GM23338 (cell line): ENCODE measurements around the gene LHX1. TPM values are rescaled to one million over a fixed set of nuclear protein-coding genes. Genes with fewer than 3 reads are reported as not detected.

Source experiments
- ATAC-seq: fragments of 200-7000 bp; cut with Tn5 transposase; 3 replicates; pipeline ENCODE4 v1.9.1; 2020
- DNase-seq: peaks from one replicate; pipeline ENCODE4 v3.0.0-alpha.2; 2015; ENCODE audit warnings: low spot score
- H2AFZ ChIP-seq: fragments of 200-600 bp; sonication (generic); 2 replicates; pipeline ENCODE4 v1.8.0; 2016; ENCODE audit warnings: antibody characterized with exemption, mild to moderate bottlenecking, moderate library complexity
- H3F3A ChIP-seq: fragments of 200-600 bp; sonication (generic); replicated peaks from 2 replicates; pipeline ENCODE4 v1.8.0; 2017; ENCODE audit warnings: antibody characterized with exemption, mixed run types, low read depth
- H3K27ac ChIP-seq: fragments of 200-600 bp; sonication (generic); 2 replicates; pipeline ENCODE4 v1.6.1; 2016; ENCODE audit warnings: low read depth
- H3K27me3 ChIP-seq: fragments of 200-600 bp; sonication (generic); 2 replicates; pipeline ENCODE4 v1.8.0; 2016; ENCODE audit warnings: mild to moderate bottlenecking, mixed run types, moderate library complexity; ENCODE audit not compliant: insufficient read depth
- H3K36me3 ChIP-seq: fragments of 200-600 bp; sonication (generic); 2 replicates; pipeline ENCODE4 v1.8.0; 2016; ENCODE audit warnings: mild to moderate bottlenecking; ENCODE audit not compliant: insufficient read depth
- H3K4me1 ChIP-seq: fragments of 200-600 bp; sonication (generic); 2 replicates; pipeline ENCODE4 v1.8.0; 2016; ENCODE audit warnings: mild to moderate bottlenecking, moderate library complexity; ENCODE audit not compliant: insufficient read depth
- H3K4me2 ChIP-seq: fragments of 200-600 bp; sonication (generic); 2 replicates; pipeline ENCODE4 v1.7.1; 2017; ENCODE audit warnings: mixed run types
- H3K4me3 ChIP-seq: fragments of 200-600 bp; sonication (generic); 2 replicates; pipeline ENCODE4 v1.6.1; 2016; ENCODE audit warnings: mixed run types
- H3K79me2 ChIP-seq: fragments of 200-600 bp; sonication (generic); replicated peaks from 2 replicates; pipeline ENCODE4 v1.8.0; 2017; ENCODE audit warnings: mild to moderate bottlenecking; ENCODE audit not compliant: insufficient read depth
- H3K9me2 ChIP-seq: fragments of 200-600 bp; sonication (generic); 2 replicates; pipeline ENCODE4 v1.8.0; 2017; ENCODE audit not compliant: insufficient read depth
- H4K20me1 ChIP-seq: fragments of 200-600 bp; sonication (generic); replicated peaks from 2 replicates; pipeline ENCODE4 v1.8.0; 2017; ENCODE audit warnings: mild to moderate bottlenecking; ENCODE audit not compliant: insufficient read depth
- H3K27ac Mint-ChIP-seq: 2 replicates; pipeline ENCODE4 v1.8.0; 2020; ENCODE audit warnings: inconsistent platforms, mild to moderate bottlenecking, moderate library complexity, mixed read lengths
- H3K27me3 Mint-ChIP-seq: 3 replicates; pipeline ENCODE4 v1.8.0; 2022; ENCODE audit warnings: low read depth, mild to moderate bottlenecking, moderate library complexity, mixed read lengths, inconsistent platforms; ENCODE audit not compliant: insufficient read depth, poor library complexity
- H3K36me3 Mint-ChIP-seq: 3 replicates; pipeline ENCODE4 v1.8.0; 2021; ENCODE audit warnings: low read depth, mild to moderate bottlenecking, inconsistent platforms, moderate library complexity, mixed read lengths
- H3K4me1 Mint-ChIP-seq: 3 replicates; pipeline ENCODE4 v1.8.0; 2020; ENCODE audit warnings: mild to moderate bottlenecking, inconsistent platforms, mixed read lengths
- H3K4me3 Mint-ChIP-seq: 3 replicates; pipeline ENCODE4 v1.8.0; 2021; ENCODE audit warnings: moderate library complexity, mild to moderate bottlenecking, inconsistent platforms, mixed read lengths
- H3K9me3 Mint-ChIP-seq: 3 replicates; pipeline ENCODE4 v1.8.0; 2020; ENCODE audit warnings: moderate library complexity, mild to moderate bottlenecking, inconsistent platforms, mixed read lengths
- CREB1 ChIP-seq: fragments of 250-450 bp; sonication (Bioruptor Pico); IDR thresholded peaks from 2 replicates; pipeline ENCODE4 v1.5.0; 2020; ENCODE audit warnings: low read depth, mild to moderate bottlenecking, moderate library complexity
- ETS1 ChIP-seq: IDR thresholded peaks from 2 replicates; pipeline ENCODE4 v1.6.1; 2016; ENCODE audit warnings: antibody characterized with exemption
- EZH2 ChIP-seq: fragments of 200-600 bp; sonication (generic); IDR thresholded peaks from one replicate; pipeline ENCODE4 v1.8.0; 2017; ENCODE audit warnings: antibody characterized with exemption, mild to moderate bottlenecking, low read depth; ENCODE audit not compliant: unreplicated experiment
- EZH2phosphoT487 ChIP-seq: fragments of 200-600 bp; sonication (generic); IDR thresholded peaks from one replicate; pipeline ENCODE4 v1.8.1; 2018; ENCODE audit warnings: antibody characterized with exemption; ENCODE audit not compliant: unreplicated experiment
- JUNB ChIP-seq: IDR thresholded peaks from one replicate; pipeline ENCODE4 v1.6.1; 2016; ENCODE audit warnings: antibody characterized with exemption; ENCODE audit not compliant: unreplicated experiment
- NANOG ChIP-seq: IDR thresholded peaks from 2 replicates; pipeline ENCODE4 v1.6.1; 2016; ENCODE audit warnings: antibody characterized with exemption, borderline replicate concordance
- POLR2AphosphoS5 ChIP-seq: IDR thresholded peaks from 2 replicates; pipeline ENCODE4 v1.6.1; 2016; ENCODE audit warnings: antibody characterized with exemption, low read depth
- STAT1 ChIP-seq: IDR thresholded peaks from one replicate; pipeline ENCODE4 v1.6.1; 2016; ENCODE audit warnings: antibody characterized with exemption; ENCODE audit not compliant: unreplicated experiment
- ZNF114 ChIP-seq: fragments of 250-450 bp; sonication (Bioruptor Pico); IDR thresholded peaks from 2 replicates; pipeline ENCODE4 v1.5.0; 2020; ENCODE audit warnings: mild to moderate bottlenecking, moderate library complexity
- ZNF331 ChIP-seq: fragments of 250-450 bp; sonication (Bioruptor Pico); IDR thresholded peaks from 2 replicates; pipeline ENCODE4 v1.5.0; 2020; ENCODE audit warnings: low read depth, mild to moderate bottlenecking, moderate library complexity
- ZNF462 ChIP-seq: fragments of 250-450 bp; sonication (Bioruptor Pico); IDR thresholded peaks from 2 replicates; pipeline ENCODE4 v1.5.0; 2020; ENCODE audit warnings: mild to moderate bottlenecking, moderate library complexity
- polyA plus RNA-seq: library from polyadenylated mRNA; unstranded; fragments of >200 nt; fragmentation: Nextera tagmentation; extraction: Ambion mirVana; gene quantifications from 2 replicates; pipeline ENCODE4 v1.2.1, GENCODE V29; 2016
- total RNA-seq: library from RNA; depleted of rRNA; stranded (reverse); fragments of >200 nt; shearing (Covaris generic); gene quantifications from 2 replicates; pipeline ENCODE4 v1.2.3, GENCODE V29; 2014
- TF ChIP-seq, protein P1 (sequence below): IDR thresholded peaks from one replicate; pipeline ENCODE4 v1.6.1; 2018; ENCODE audit warnings: antibody characterized with exemption; ENCODE audit not compliant: unreplicated experiment
- TF ChIP-seq, protein P2 (sequence below), 2 experiments: fragments of 200-600 bp in 1 of 2; sonication (generic) in 1 of 2; conservative IDR thresholded peaks; 2 replicates each; pipeline versions ENCODE4 v1.5.1 to v1.6.1; 2016 to 2017; ENCODE audit warnings: antibody characterized with exemption in 2 of 2, low read depth in 2 of 2, mild to moderate bottlenecking in 2 of 2, moderate library complexity in 1 of 2

LHX1 gene
- total and polyA plus RNA-seq, 2 experiments from 2014 or later: 0.52 to 0.74 TPM

DNA sequence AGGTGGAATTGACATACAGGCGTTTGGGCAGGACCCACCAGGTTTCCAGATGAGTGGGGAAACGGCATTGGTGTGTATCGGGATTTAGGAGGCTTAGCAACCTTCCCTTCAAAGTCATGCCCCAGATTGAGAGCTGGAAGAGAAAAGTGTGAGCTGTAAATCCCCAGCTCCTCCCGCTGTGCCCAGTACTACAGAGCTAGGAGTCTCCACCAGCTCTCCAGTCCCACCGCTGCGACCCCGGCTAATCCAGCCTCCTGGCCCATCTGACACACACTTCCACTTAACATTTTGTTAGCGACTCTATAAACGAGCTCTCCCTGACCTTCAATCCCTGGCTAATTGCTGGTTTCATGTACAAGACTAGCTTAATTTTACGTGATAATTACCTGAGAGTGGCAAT lies 29.9 kb upstream of the LHX1 start:
- H3K9me3 Mint-ChIP-seq: no peaks in the 10 kb centered on the region
- H3K27me3 Mint-ChIP-seq: peaks cover 8% of the 10 kb centered on the region
- H3K4me1 Mint-ChIP-seq: no peaks in the 10 kb centered on the region; the same call in 2 of the 3 replicates

More for the DNA sequence above, 29.9 kb upstream of the LHX1 start:
- H3K79me2 ChIP-seq: no peaks in the 10 kb centered on the region
- Mint-ChIP-seq H3K27ac (no peak overlapping the region), H3K36me3 (no peaks in the 10 kb centered on the region), H3K4me3 (no peak overlapping the region)
- TF ChIP-seq ZNF114 (CRISPR knock-in tag): no peak
- TF ChIP-seq ZNF462 (CRISPR knock-in tag): no peak
- TF ChIP-seq, protein P1, sequence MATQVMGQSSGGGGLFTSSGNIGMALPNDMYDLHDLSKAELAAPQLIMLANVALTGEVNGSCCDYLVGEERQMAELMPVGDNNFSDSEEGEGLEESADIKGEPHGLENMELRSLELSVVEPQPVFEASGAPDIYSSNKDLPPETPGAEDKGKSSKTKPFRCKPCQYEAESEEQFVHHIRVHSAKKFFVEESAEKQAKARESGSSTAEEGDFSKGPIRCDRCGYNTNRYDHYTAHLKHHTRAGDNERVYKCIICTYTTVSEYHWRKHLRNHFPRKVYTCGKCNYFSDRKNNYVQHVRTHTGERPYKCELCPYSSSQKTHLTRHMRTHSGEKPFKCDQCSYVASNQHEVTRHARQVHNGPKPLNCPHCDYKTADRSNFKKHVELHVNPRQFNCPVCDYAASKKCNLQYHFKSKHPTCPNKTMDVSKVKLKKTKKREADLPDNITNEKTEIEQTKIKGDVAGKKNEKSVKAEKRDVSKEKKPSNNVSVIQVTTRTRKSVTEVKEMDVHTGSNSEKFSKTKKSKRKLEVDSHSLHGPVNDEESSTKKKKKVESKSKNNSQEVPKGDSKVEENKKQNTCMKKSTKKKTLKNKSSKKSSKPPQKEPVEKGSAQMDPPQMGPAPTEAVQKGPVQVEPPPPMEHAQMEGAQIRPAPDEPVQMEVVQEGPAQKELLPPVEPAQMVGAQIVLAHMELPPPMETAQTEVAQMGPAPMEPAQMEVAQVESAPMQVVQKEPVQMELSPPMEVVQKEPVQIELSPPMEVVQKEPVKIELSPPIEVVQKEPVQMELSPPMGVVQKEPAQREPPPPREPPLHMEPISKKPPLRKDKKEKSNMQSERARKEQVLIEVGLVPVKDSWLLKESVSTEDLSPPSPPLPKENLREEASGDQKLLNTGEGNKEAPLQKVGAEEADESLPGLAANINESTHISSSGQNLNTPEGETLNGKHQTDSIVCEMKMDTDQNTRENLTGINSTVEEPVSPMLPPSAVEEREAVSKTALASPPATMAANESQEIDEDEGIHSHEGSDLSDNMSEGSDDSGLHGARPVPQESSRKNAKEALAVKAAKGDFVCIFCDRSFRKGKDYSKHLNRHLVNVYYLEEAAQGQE: no peak
- TF ChIP-seq POLR2AphosphoS5: no peak
- TF ChIP-seq NANOG: no peak
- no peak for TF ChIP-seq EZH2phosphoT487
- no peak for TF ChIP-seq STAT1
- TF ChIP-seq, protein P2, sequence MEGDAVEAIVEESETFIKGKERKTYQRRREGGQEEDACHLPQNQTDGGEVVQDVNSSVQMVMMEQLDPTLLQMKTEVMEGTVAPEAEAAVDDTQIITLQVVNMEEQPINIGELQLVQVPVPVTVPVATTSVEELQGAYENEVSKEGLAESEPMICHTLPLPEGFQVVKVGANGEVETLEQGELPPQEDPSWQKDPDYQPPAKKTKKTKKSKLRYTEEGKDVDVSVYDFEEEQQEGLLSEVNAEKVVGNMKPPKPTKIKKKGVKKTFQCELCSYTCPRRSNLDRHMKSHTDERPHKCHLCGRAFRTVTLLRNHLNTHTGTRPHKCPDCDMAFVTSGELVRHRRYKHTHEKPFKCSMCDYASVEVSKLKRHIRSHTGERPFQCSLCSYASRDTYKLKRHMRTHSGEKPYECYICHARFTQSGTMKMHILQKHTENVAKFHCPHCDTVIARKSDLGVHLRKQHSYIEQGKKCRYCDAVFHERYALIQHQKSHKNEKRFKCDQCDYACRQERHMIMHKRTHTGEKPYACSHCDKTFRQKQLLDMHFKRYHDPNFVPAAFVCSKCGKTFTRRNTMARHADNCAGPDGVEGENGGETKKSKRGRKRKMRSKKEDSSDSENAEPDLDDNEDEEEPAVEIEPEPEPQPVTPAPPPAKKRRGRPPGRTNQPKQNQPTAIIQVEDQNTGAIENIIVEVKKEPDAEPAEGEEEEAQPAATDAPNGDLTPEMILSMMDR (conservative IDR thresholded peaks at IDR 0.05; ENCODE audit: low read depth in 2 of 2): no peak
- TF ChIP-seq CREB1 (CRISPR knock-in tag): no peak
- no peak for TF ChIP-seq EZH2
- no peak for TF ChIP-seq ZNF331 (CRISPR knock-in tag)
- TF ChIP-seq ETS1: no peak
- TF ChIP-seq JUNB: no peak
- H3K27ac ChIP-seq: no peak overlapping the region
- H3K4me1 ChIP-seq: no peaks in the 10 kb centered on the region
- no peak overlapping the region for H3K4me2 ChIP-seq
- H3K27me3 ChIP-seq: no peaks in the 10 kb centered on the region
- no peaks in the 10 kb centered on the region for H3F3A ChIP-seq
- no peak for DNase-seq
- no peaks in the 10 kb centered on the region for H3K9me2 ChIP-seq
- ATAC-seq: no peak
- no peaks in the 10 kb centered on the region for H4K20me1 ChIP-seq
- no peaks in the 10 kb centered on the region for H3K36me3 ChIP-seq
- no peak overlapping the region for H2AFZ ChIP-seq
- H3K4me3 ChIP-seq: no peak overlapping the region
